ENCODE measurements around the gene DDX50.
"Not testable (repeated sequence)": the region's sequence is repeated elsewhere in the genome, so short reads cannot be mapped to it uniquely, and the experiment has no call there.

The DDX50 gene

DNA sequence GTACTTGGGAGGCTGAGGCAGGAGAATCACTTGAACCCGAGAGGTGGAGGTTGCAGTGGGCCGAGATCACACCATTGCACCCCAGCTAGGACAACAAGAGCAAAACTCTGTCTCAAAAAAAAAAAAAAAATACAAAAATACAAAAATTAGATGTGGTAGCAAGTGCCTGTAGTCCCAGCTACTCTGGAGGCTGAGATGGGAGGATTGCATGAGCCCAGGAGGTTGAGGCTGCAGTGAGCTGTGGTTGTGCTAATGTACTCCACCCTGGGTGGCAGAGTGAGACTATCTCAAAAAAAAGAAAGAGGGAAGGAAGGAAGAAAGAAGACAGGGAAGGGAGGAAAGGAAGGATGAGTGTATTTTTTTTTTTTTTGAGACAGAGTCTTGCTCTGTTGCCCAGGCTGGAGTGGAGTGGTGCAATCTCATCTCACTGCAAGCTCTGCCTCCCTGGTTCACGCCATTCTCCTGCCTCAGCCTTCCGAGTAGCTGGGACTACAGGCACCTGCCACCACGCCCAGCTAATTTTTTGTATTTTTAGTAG is 74.9 kb downstream of the DDX50 start:
- H3K27ac ChIP-seq (ENCODE audit: insufficient read depth in 1 of 2, low read depth in 1 of 2, low read length in 2 of 2, poor library complexity in 1 of 2, severe bottlenecking in 2 of 2); H3K4me3 ChIP-seq (ENCODE audit: control insufficient read depth in 1 of 7, extremely low read depth in 1 of 7, insufficient read depth in 4 of 7, low read depth in 2 of 7, low read length in 6 of 7); CTCF ChIA-PET; DNase-seq; POLR2A ChIA-PET; H3K4me1 ChIP-seq (ENCODE audit: control extremely low read depth in 1 of 4, control insufficient read depth in 4 of 4, insufficient read depth in 4 of 4, low read length in 3 of 4); H3K27me3 ChIP-seq (replicated peaks in 2 of 5; ENCODE audit: control insufficient read depth in 4 of 5, insufficient read depth in 5 of 5, low read length in 4 of 5); H3K9me3 ChIP-seq (ENCODE audit: control extremely low read depth in 1 of 5, control insufficient read depth in 4 of 5, insufficient read depth in 2 of 5, low read depth in 1 of 5, low read length in 4 of 5): not testable (repeated sequence)
- H3K36me3 ChIP-seq (ENCODE audit: control insufficient read depth in 4 of 4, insufficient read depth in 4 of 4, low read length in 3 of 4), result peaks cover 48 to 95% (median 72%) of the 10 kb centered on the region in 4 experiments
- WGBS (ENCODE audit: insufficient coverage), result no CpG with 5 or more reads among the region's 5 CpGs

GRCh38 chr10:68979738-68980137 is 78.6 kb downstream of the DDX50 start:
- H3K9me3 ChIP-seq (ENCODE audit: control extremely low read depth in 1 of 5, control insufficient read depth in 4 of 5, insufficient read depth in 2 of 5, low read depth in 1 of 5, low read length in 4 of 5); H3K4me1 ChIP-seq (ENCODE audit: control extremely low read depth in 1 of 4, control insufficient read depth in 4 of 4, insufficient read depth in 4 of 4, low read length in 3 of 4); H3K27me3 ChIP-seq (replicated peaks in 2 of 5; ENCODE audit: control insufficient read depth in 4 of 5, insufficient read depth in 5 of 5, low read length in 4 of 5); H3K27ac ChIP-seq (ENCODE audit: insufficient read depth in 1 of 2, low read depth in 1 of 2, low read length in 2 of 2, poor library complexity in 1 of 2, severe bottlenecking in 2 of 2); DNase-seq; H3K4me3 ChIP-seq (ENCODE audit: control insufficient read depth in 1 of 7, extremely low read depth in 1 of 7, insufficient read depth in 4 of 7, low read depth in 2 of 7, low read length in 6 of 7); POLR2A ChIA-PET: not testable (repeated sequence)
- H3K36me3 ChIP-seq (ENCODE audit: control insufficient read depth in 4 of 4, insufficient read depth in 4 of 4, low read length in 3 of 4), result peaks cover 33 to 94% (median 68%) of the 10 kb centered on the region in 4 experiments
- CTCF ChIA-PET, result interaction anchor here (1.5 to 2.7 kb wide), 3 partner anchors 8 to 10 kb away, joined by 5 to 9 read pairs (median 6); no protein-coding TSS in a partner anchor
- WGBS (ENCODE audit: insufficient coverage), result 100% methylated on average over 4 of the region's 6 CpGs

GRCh38 chr10:68981074-68981473 is 80.0 kb downstream of the DDX50 start:
- Histone ChIP-seq H3K27ac (ENCODE audit: insufficient read depth in 1 of 2, low read depth in 1 of 2, low read length in 2 of 2, poor library complexity in 1 of 2, severe bottlenecking in 2 of 2) (no peak overlapping the region), H3K4me3 (ENCODE audit: control insufficient read depth in 1 of 7, extremely low read depth in 1 of 7, insufficient read depth in 4 of 7, low read depth in 2 of 7, low read length in 6 of 7) (no peak overlapping the region), H3K27me3 (replicated peaks in 2 of 5; ENCODE audit: control insufficient read depth in 4 of 5, insufficient read depth in 5 of 5, low read length in 4 of 5) (no peaks in the 10 kb centered on the region), H3K9me3 (ENCODE audit: control extremely low read depth in 1 of 5, control insufficient read depth in 4 of 5, insufficient read depth in 2 of 5, low read depth in 1 of 5, low read length in 4 of 5) (no peaks in the 10 kb centered on the region), H3K36me3 (ENCODE audit: control insufficient read depth in 4 of 4, insufficient read depth in 4 of 4, low read length in 3 of 4) (peaks cover 28 to 87% (median 64%) of the 10 kb centered on the region in 4 experiments), H3K4me1 (ENCODE audit: control extremely low read depth in 1 of 4, control insufficient read depth in 4 of 4, insufficient read depth in 4 of 4, low read length in 3 of 4) (no peaks in the 10 kb centered on the region)
- CTCF ChIA-PET, result interaction anchor here (1.0 to 2.7 kb wide), 6 partner anchors 9 to 174 kb away, joined by 3 to 9 read pairs (median 6); no protein-coding TSS in a partner anchor
- WGBS (ENCODE audit: insufficient coverage), result no CpG with 5 or more reads among the region's 1 CpG
- peak in 2 of 3 donors; percentile 59 to 60 for DNase-seq
- POLR2A ChIA-PET, result no interaction called here

DNA sequence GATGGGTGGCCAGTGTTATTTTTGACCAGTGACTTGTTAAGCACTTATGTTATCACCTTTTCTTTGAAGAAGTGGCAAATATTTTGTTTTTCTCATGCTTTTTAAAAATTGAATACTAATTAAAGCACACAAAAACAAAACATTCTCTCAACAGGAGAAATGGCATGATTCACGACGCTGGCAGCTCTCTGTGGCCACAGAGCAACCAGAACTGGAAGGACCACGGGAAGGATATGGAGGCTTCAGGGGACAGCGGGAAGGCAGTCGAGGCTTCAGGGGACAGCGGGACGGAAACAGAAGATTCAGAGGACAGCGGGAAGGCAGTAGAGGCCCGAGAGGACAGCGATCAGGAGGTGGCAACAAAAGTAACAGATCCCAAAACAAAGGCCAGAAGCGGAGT is 81.3 kb downstream of the DDX50 start:
- CTCF ChIA-PET, result interaction anchor here (1.8 kb wide), 1 partner anchor 9 kb away, joined by 5 read pairs; no protein-coding TSS in a partner anchor
- no peaks in the 10 kb centered on the region for H3K4me1 ChIP-seq (ENCODE audit: control extremely low read depth in 1 of 4, control insufficient read depth in 4 of 4, insufficient read depth in 4 of 4, low read length in 3 of 4)

DNA sequence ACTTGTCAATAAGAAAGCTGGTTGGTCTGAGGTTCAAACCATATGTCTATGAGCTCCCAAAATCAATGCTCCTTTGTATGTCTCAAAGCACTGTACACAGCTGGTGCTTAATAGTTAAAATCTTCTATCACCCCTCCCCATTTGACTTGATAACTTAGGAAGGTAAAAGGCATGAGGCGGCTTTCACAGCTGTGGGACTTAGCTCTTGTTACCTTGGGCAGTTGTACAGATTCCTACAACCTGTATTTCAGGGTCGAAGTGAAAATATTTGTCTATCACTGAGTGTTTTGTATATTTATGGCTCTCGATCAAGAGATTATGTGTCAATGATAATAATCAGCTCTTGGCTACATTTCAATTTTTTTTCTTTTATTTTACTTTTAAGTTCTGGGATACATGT is 86.5 kb downstream of the DDX50 start:
- Histone ChIP-seq H3K36me3 (ENCODE audit: control insufficient read depth in 4 of 4, insufficient read depth in 4 of 4, low read length in 3 of 4) (peaks cover 8 to 27% (median 18%) of the 10 kb centered on the region in 4 experiments), H3K9me3 (ENCODE audit: control extremely low read depth in 1 of 5, control insufficient read depth in 4 of 5, insufficient read depth in 2 of 5, low read depth in 1 of 5, low read length in 4 of 5) (no peaks in the 10 kb centered on the region), H3K27ac (ENCODE audit: insufficient read depth in 1 of 2, low read depth in 1 of 2, low read length in 2 of 2, poor library complexity in 1 of 2, severe bottlenecking in 2 of 2) (peak overlapping the region in 1 of 2 experiments; percentile 85), H3K27me3 (replicated peaks in 2 of 5; ENCODE audit: control insufficient read depth in 4 of 5, insufficient read depth in 5 of 5, low read length in 4 of 5) (no peaks in the 10 kb centered on the region), H3K4me3 (ENCODE audit: control insufficient read depth in 1 of 7, extremely low read depth in 1 of 7, insufficient read depth in 4 of 7, low read depth in 2 of 7, low read length in 6 of 7) (no peak overlapping the region), H3K4me1 (ENCODE audit: control extremely low read depth in 1 of 4, control insufficient read depth in 4 of 4, insufficient read depth in 4 of 4, low read length in 3 of 4) (peaks cover 0 to 19% (median 15%) of the 10 kb centered on the region in 4 experiments)
- WGBS (ENCODE audit: insufficient coverage), result 100% methylated on average over 2 of the region's 3 CpGs
- no peak for DNase-seq
- CTCF ChIA-PET, result interaction anchor here (0.8 to 1.3 kb wide), 10 partner anchors 9 to 200 kb away, joined by 3 to 6 read pairs (median 3); no protein-coding TSS in a partner anchor
- POLR2A ChIA-PET, result no interaction called here

More for the DNA sequence above, 81.3 kb downstream of the DDX50 start:
- Histone ChIP-seq H3K9me3 (ENCODE audit: control extremely low read depth in 1 of 5, control insufficient read depth in 4 of 5, insufficient read depth in 2 of 5, low read depth in 1 of 5, low read length in 4 of 5) (no peaks in the 10 kb centered on the region), H3K36me3 (ENCODE audit: control insufficient read depth in 4 of 4, insufficient read depth in 4 of 4, low read length in 3 of 4) (peaks cover 20 to 75% (median 56%) of the 10 kb centered on the region in 4 experiments), H3K4me3 (ENCODE audit: control insufficient read depth in 1 of 7, extremely low read depth in 1 of 7, insufficient read depth in 4 of 7, low read depth in 2 of 7, low read length in 6 of 7) (no peak overlapping the region), H3K27ac (ENCODE audit: insufficient read depth in 1 of 2, low read depth in 1 of 2, low read length in 2 of 2, poor library complexity in 1 of 2, severe bottlenecking in 2 of 2) (no peak overlapping the region), H3K27me3 (replicated peaks in 2 of 5; ENCODE audit: control insufficient read depth in 4 of 5, insufficient read depth in 5 of 5, low read length in 4 of 5) (no peaks in the 10 kb centered on the region)
- DNase-seq, result no peak
- WGBS (ENCODE audit: insufficient coverage), result 98% methylated on average over 10 of the region's 11 CpGs
- POLR2A ChIA-PET, result no interaction called here

DNA sequence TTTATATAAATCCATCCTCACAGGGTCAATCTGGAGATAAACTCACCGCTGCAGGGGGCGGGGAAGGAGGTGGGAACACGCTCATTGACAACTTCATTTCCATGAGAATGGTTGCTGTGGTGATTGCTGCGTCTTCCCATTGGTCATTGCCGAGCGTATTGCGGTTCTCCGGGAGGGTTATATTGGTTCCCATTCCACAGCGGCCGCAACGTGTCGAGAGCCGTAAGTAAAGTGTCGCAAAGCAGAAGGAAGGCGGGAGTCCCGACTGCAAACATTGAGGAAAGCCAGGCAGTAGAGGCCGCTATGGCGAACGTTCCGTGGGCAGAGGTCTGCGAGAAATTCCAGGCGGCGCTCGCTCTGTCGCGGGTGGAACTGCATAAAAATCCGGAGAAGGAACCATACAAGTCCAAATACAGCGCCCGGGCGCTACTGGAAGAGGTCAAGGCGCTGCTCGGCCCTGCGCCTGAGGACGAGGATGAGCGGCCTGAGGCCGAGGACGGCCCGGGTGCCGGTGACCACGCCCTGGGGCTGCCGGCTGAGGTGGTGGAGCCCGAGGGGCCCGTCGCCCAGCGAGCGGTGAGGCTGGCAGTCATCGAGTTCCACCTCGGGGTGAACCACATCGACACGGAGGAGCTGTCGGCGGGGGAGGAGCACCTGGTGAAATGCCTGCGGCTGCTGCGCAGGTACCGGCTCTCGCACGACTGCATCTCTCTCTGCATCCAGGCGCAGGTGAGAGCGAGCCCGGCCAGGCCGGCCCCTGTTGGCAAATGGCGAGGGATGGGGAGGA is 87.6 kb downstream of the DDX50 start, which contains the start of gene KIFBP:
KIFBP (plus strand) TSS at position 274 of the 787 bp plus-strand sequence; CDS start at position 304, 30 bp downstream.
- Histone ChIP-seq H3K4me3 (ENCODE audit: control insufficient read depth in 1 of 7, extremely low read depth in 1 of 7, insufficient read depth in 4 of 7, low read depth in 2 of 7, low read length in 6 of 7) (peak within 1 kb of the TSS; percentile 84 to 96 (median 94)), H3K4me1 (ENCODE audit: control extremely low read depth in 1 of 4, control insufficient read depth in 4 of 4, insufficient read depth in 4 of 4, low read length in 3 of 4) (peaks cover 0 to 19% (median 15%) of the 10 kb centered on the region in 4 experiments), H3K27me3 (replicated peaks in 2 of 5; ENCODE audit: control insufficient read depth in 4 of 5, insufficient read depth in 5 of 5, low read length in 4 of 5) (no peaks in the 10 kb centered on the region), H3K9me3 (ENCODE audit: control extremely low read depth in 1 of 5, control insufficient read depth in 4 of 5, insufficient read depth in 2 of 5, low read depth in 1 of 5, low read length in 4 of 5) (no peaks in the 10 kb centered on the region), H3K36me3 (ENCODE audit: control insufficient read depth in 4 of 4, insufficient read depth in 4 of 4, low read length in 3 of 4) (peaks cover 3 to 22% (median 11%) of the 10 kb centered on the region in 4 experiments), H3K27ac (ENCODE audit: insufficient read depth in 1 of 2, low read depth in 1 of 2, low read length in 2 of 2, poor library complexity in 1 of 2, severe bottlenecking in 2 of 2) (peak within 1 kb of the TSS; percentile 46 to 85)
- under 1% methylated on average over 62 of the region's 62 CpGs for whole genome bisulfite sequencing (ENCODE audit: insufficient coverage)
- POLR2A ChIA-PET, result interaction anchor here (0.6 kb wide), 1 partner anchor 546 kb away, joined by 3 read pairs; no protein-coding TSS in a partner anchor
- DNase-seq, result peak; percentile 98
- CTCF ChIA-PET, result interaction anchor here (1.0 to 1.3 kb wide), 5 partner anchors 10 to 199 kb away, joined by 3 to 9 read pairs (median 4); no protein-coding TSS in a partner anchor

Data from common myeloid progenitor, CD34-positive (primary cell).